Liver (tissue), 3 donors: ENCODE results near the gene DMXL2.

ENCODE experiments used
- FOXA1 ChIP-seq: IDR thresholded peaks from 2 replicates; pipeline ENCODE4 v1.6.1; 2016; ENCODE audit warnings: antibody characterized with exemption
- RAD21 ChIP-seq, 2 donors: IDR thresholded peaks; 2 replicates each; pipeline ENCODE4 v1.6.1; 2016; ENCODE audit warnings: antibody characterized with exemption in 2 of 2, mild to moderate bottlenecking in 2 of 2
- RXRA ChIP-seq, 2 donors: IDR thresholded peaks; 2 replicates each; pipeline ENCODE4 v1.6.1; 2017 to 2018; ENCODE audit warnings: antibody characterized with exemption in 2 of 2, mild to moderate bottlenecking in 1 of 2
- TF ChIP-seq, protein P1 (sequence below): fragments of 150-350 bp; IDR thresholded peaks from 2 replicates; pipeline ENCODE4 v1.5.1; 2017; ENCODE audit warnings: improper control_type of control experiment, low read depth, low read length; ENCODE audit not compliant: missing input control
- TF ChIP-seq, protein P2 (sequence below): IDR thresholded peaks from 2 replicates; pipeline ENCODE4 v1.6.1; 2016; ENCODE audit warnings: antibody characterized with exemption, mild to moderate bottlenecking
- TF ChIP-seq, protein P3 (sequence below): IDR thresholded peaks from 2 replicates; pipeline ENCODE4 v1.6.1; 2016; ENCODE audit warnings: antibody characterized with exemption
- TF ChIP-seq, protein P4 (sequence below): IDR thresholded peaks from 2 replicates; pipeline ENCODE4 v1.6.1; 2016; ENCODE audit warnings: antibody characterized with exemption
- donor health status: healthy.
- donor health status: healthy.

DNA sequence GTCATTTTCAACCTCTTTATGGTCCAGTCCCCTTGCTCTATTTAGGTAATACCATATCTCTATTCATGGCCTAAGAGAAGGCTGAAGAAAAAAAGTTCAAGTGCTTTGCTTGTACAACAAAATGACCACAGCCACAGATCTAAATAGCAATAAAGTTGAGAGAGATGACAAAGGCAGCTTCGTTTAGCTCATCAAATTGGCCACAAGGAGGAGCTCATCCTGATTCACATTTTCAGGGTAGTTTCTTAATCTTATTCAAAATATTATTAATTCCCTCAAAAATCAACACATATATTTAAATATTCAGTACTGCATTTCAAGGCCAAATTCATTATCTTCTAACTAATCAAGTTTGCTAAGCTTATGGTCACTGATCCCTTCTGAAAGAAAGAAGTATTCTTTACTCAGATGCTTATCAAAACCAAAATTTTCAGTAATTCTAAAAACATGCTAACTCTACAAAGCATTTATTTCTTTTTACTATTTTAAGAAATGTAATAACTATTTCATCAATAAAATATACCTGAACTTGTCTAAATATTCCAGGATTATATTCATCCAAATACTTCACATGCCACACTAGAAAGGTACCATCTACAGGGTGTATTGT is 85.5 kb downstream of the DMXL2 start:
- TF ChIP-seq, protein P1, sequence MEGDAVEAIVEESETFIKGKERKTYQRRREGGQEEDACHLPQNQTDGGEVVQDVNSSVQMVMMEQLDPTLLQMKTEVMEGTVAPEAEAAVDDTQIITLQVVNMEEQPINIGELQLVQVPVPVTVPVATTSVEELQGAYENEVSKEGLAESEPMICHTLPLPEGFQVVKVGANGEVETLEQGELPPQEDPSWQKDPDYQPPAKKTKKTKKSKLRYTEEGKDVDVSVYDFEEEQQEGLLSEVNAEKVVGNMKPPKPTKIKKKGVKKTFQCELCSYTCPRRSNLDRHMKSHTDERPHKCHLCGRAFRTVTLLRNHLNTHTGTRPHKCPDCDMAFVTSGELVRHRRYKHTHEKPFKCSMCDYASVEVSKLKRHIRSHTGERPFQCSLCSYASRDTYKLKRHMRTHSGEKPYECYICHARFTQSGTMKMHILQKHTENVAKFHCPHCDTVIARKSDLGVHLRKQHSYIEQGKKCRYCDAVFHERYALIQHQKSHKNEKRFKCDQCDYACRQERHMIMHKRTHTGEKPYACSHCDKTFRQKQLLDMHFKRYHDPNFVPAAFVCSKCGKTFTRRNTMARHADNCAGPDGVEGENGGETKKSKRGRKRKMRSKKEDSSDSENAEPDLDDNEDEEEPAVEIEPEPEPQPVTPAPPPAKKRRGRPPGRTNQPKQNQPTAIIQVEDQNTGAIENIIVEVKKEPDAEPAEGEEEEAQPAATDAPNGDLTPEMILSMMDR = peak; percentile 38
- TF ChIP-seq, protein P2, sequence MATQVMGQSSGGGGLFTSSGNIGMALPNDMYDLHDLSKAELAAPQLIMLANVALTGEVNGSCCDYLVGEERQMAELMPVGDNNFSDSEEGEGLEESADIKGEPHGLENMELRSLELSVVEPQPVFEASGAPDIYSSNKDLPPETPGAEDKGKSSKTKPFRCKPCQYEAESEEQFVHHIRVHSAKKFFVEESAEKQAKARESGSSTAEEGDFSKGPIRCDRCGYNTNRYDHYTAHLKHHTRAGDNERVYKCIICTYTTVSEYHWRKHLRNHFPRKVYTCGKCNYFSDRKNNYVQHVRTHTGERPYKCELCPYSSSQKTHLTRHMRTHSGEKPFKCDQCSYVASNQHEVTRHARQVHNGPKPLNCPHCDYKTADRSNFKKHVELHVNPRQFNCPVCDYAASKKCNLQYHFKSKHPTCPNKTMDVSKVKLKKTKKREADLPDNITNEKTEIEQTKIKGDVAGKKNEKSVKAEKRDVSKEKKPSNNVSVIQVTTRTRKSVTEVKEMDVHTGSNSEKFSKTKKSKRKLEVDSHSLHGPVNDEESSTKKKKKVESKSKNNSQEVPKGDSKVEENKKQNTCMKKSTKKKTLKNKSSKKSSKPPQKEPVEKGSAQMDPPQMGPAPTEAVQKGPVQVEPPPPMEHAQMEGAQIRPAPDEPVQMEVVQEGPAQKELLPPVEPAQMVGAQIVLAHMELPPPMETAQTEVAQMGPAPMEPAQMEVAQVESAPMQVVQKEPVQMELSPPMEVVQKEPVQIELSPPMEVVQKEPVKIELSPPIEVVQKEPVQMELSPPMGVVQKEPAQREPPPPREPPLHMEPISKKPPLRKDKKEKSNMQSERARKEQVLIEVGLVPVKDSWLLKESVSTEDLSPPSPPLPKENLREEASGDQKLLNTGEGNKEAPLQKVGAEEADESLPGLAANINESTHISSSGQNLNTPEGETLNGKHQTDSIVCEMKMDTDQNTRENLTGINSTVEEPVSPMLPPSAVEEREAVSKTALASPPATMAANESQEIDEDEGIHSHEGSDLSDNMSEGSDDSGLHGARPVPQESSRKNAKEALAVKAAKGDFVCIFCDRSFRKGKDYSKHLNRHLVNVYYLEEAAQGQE = no peak
- TF ChIP-seq FOXA1 (no peak), RXRA (IDR thresholded peaks at IDR 0.05) (no peak), RAD21 (IDR thresholded peaks at IDR 0.05) (peak; percentile 33 to 64)
- TF ChIP-seq, protein P3, sequence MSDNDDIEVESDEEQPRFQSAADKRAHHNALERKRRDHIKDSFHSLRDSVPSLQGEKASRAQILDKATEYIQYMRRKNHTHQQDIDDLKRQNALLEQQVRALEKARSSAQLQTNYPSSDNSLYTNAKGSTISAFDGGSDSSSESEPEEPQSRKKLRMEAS = no peak
- TF ChIP-seq, protein P4, sequence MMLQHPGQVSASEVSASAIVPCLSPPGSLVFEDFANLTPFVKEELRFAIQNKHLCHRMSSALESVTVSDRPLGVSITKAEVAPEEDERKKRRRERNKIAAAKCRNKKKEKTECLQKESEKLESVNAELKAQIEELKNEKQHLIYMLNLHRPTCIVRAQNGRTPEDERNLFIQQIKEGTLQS = no peak
